PC-3 (cell line): Measurements from ENCODE around the gene FAM120B. TPM values are rescaled to one million over a fixed set of nuclear protein-coding genes. Genes with fewer than 3 reads are reported as not detected.

Source experiments
- ATAC-seq: fragments of 200-7000 bp; cut with Tn5 transposase; 2 replicates; pipeline ENCODE4 v1.9.1; 2020; ENCODE audit warnings: mild to moderate bottlenecking, moderate library complexity
- BruUV-seq: library from RNA; stranded (reverse); fragments of 400-500 nt; replicated peaks from 2 replicates; lab custom pipeline; 2021; lab: Mats Ljungman, UMichigan
- CTCF ChIA-PET: fragments of 300-600 bp; sonication (Branson Sonifier 250); formaldehyde crosslinking; loops from one replicate; lab custom pipeline; 2022; ENCODE audit warnings: antibody characterized with exemption; lab: Charles Lee
- POLR2A ChIA-PET: fragments of 300-600 bp; sonication (Branson Sonifier 250); formaldehyde crosslinking; loops from one replicate; lab custom pipeline; 2022; ENCODE audit warnings: antibody characterized with exemption; ENCODE audit not compliant: unreplicated experiment; lab: Charles Lee
- DNase-seq: peaks from one replicate; pipeline ENCODE4 v3.0.0-alpha.2; 2015
- H2AFZ ChIP-seq: fragments of 300-600 bp; sonication (generic); 2 replicates; pipeline ENCODE4 v1.6.0; 2016; ENCODE audit warnings: antibody characterized with exemption, low read length
- H3F3A ChIP-seq: fragments of 300-600 bp; sonication (generic); one replicate; pipeline ENCODE4 v1.6.0; 2017; ENCODE audit warnings: antibody characterized with exemption, low read length, control low read depth, mild to moderate bottlenecking; ENCODE audit not compliant: unreplicated experiment
- H3K27ac ChIP-seq: fragments of 300-600 bp; sonication (generic); 2 replicates; pipeline ENCODE4 v1.5.1; 2016; ENCODE audit warnings: mild to moderate bottlenecking, low read length
- H3K27me3 ChIP-seq: fragments of 300-600 bp; sonication (generic); 2 replicates; pipeline ENCODE4 v1.6.1; 2016; ENCODE audit warnings: low read length, mixed read lengths
- H3K36me3 ChIP-seq: fragments of 300-600 bp; sonication (generic); 2 replicates; pipeline ENCODE4 v1.6.1; 2016; ENCODE audit warnings: low read depth, mixed run types, low read length, mixed read lengths
- H3K4me1 ChIP-seq: fragments of 300-600 bp; sonication (generic); 2 replicates; pipeline ENCODE4 v1.5.1; 2016; ENCODE audit warnings: low read length; ENCODE audit not compliant: insufficient read depth
- H3K4me2 ChIP-seq: fragments of 300-600 bp; sonication (generic); 2 replicates; pipeline ENCODE4 v1.6.0; 2016; ENCODE audit warnings: low read length
- H3K4me3 ChIP-seq: fragments of 300-600 bp; sonication (generic); 2 replicates; pipeline ENCODE4 v1.5.1; 2016; ENCODE audit warnings: mild to moderate bottlenecking, low read length, mixed read lengths
- H3K79me2 ChIP-seq: fragments of 300-600 bp; sonication (generic); 2 replicates; pipeline ENCODE4 v1.6.1; 2017; ENCODE audit warnings: low read length, mixed read lengths
- H3K9ac ChIP-seq: fragments of 300-600 bp; sonication (generic); 2 replicates; pipeline ENCODE4 v1.6.0; 2016; ENCODE audit warnings: mild to moderate bottlenecking, low read length
- H3K9me2 ChIP-seq: fragments of 300-600 bp; sonication (generic); replicated peaks from 2 replicates; pipeline ENCODE4 v1.6.1; 2016; ENCODE audit warnings: mixed run types, low read length, mixed read lengths
- H3K9me3 ChIP-seq: fragments of 300-600 bp; sonication (generic); 2 replicates; pipeline ENCODE4 v1.6.1; 2016; ENCODE audit warnings: low read length, mixed read lengths
- H4K20me1 ChIP-seq: fragments of 300-600 bp; sonication (generic); 2 replicates; pipeline ENCODE4 v1.6.1; 2016; ENCODE audit warnings: low read length, mixed read lengths
- EZH2 ChIP-seq: fragments of 300-600 bp; sonication (generic); IDR thresholded peaks from one replicate; pipeline ENCODE4 v1.6.1; 2017; ENCODE audit warnings: antibody characterized with exemption, mild to moderate bottlenecking, low read length; ENCODE audit not compliant: unreplicated experiment
- EZH2phosphoT487 ChIP-seq: fragments of 300-600 bp; sonication (generic); IDR thresholded peaks from 2 replicates; pipeline ENCODE4 v1.6.1; 2018; ENCODE audit warnings: mild to moderate bottlenecking, antibody characterized with exemption, low read length, borderline replicate concordance
- intact Hi-C: fragments of 100-400 bp; cut with micrococcal nuclease; formaldehyde crosslinking; loops from 2 replicates; pipeline ENCODE4 v1.9.0; 2023
- total RNA-seq: library from RNA; depleted of rRNA; stranded (reverse); fragments of >200 nt; gene quantifications from 2 replicates; pipeline ENCODE4 v1.2.3, GENCODE V29; 2014
- TF ChIP-seq, protein P1 (sequence below): fragments of 300-600 bp; sonication (generic); conservative IDR thresholded peaks from 2 replicates; pipeline ENCODE4 v1.5.1; 2017; ENCODE audit warnings: antibody characterized with exemption, low read depth, mild to moderate bottlenecking, low read length

Gene FAM120B
- total RNA-seq, 1 experiment from 2014 or later = 8.7 TPM

DNA sequence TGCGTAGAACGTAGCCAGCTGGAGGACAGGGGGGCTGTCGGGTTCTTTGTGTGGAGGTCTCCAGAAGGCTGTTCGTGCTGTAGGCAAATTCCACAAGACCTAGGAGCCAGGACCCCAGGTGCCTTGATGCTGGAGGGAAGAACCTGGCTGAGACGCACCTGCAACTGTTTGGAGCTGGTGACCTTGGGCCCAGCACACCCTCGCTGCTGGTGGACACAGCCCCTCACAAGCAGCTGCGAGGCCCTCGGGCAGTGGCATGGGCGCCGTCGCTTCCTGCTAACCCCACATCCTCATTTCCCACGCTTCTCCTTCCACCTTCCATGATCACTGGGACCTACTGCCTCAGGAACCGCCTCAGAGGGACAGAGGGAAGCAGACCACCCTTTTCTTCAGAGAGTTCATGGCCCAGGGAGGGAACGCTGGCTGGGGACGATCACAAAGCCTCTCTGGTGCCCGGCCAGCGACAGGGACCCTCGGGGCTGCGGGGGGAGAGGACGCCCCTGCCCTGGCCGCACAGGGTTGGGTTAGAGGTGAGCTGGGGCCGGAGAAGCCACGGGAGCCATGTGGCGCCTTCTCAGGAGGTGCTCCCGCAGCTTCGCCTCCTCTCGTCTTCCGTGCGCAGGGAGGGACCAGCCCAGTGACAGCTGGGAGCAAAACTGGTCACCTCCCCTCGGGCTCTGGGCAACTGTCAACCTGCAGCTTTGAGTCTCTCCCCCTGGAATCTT lies 34.1 kb upstream of the FAM120B start:
- Histone ChIP-seq H3K27ac (no peak overlapping the region), H3K9ac (no peak overlapping the region), H3K4me3 (no peak overlapping the region), H3K9me2 (no peaks in the 10 kb centered on the region), H3K36me3 (no peaks in the 10 kb centered on the region), H4K20me1 (no peaks in the 10 kb centered on the region), H3F3A (no peaks in the 10 kb centered on the region), H3K79me2 (no peaks in the 10 kb centered on the region), H2AFZ (no peak overlapping the region), H3K4me1 (no peaks in the 10 kb centered on the region), H3K27me3 (no peaks in the 10 kb centered on the region), H3K9me3 (no peaks in the 10 kb centered on the region), H3K4me2 (no peak overlapping the region)
- TF ChIP-seq, protein P1, sequence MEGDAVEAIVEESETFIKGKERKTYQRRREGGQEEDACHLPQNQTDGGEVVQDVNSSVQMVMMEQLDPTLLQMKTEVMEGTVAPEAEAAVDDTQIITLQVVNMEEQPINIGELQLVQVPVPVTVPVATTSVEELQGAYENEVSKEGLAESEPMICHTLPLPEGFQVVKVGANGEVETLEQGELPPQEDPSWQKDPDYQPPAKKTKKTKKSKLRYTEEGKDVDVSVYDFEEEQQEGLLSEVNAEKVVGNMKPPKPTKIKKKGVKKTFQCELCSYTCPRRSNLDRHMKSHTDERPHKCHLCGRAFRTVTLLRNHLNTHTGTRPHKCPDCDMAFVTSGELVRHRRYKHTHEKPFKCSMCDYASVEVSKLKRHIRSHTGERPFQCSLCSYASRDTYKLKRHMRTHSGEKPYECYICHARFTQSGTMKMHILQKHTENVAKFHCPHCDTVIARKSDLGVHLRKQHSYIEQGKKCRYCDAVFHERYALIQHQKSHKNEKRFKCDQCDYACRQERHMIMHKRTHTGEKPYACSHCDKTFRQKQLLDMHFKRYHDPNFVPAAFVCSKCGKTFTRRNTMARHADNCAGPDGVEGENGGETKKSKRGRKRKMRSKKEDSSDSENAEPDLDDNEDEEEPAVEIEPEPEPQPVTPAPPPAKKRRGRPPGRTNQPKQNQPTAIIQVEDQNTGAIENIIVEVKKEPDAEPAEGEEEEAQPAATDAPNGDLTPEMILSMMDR = no peak
- TF ChIP-seq EZH2 (no peak), EZH2phosphoT487 (no peak)
- BruUV-seq = no TSS peak
- ATAC-seq = no peak
- CTCF ChIA-PET = no interaction called here
- no peak for DNase-seq
- POLR2A ChIA-PET = no interaction called here
- intact Hi-C loops = no loop called here

DNA sequence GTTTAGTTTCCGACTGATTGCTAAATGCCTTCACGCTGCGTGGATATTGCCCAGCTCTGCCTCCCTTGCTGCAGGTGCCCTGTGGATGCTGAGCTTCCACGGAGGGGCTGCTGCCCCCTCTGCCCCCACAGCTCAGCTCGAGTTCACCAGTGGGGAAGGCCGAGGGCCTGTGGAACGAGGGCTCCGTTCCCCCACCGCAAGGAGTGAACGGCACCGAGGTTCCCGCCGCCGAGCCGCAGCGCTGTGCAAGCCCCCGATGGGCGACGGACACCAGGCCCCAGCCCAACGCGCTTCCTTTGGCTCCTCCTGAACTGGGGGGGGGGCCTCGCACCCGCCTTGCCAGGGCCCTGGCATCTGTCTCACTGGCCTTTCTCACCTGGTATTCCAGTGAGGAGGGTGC lies 33.4 kb upstream of the FAM120B start:
- Histone ChIP-seq H3F3A (no peaks in the 10 kb centered on the region), H3K9me2 (no peaks in the 10 kb centered on the region), H3K36me3 (no peaks in the 10 kb centered on the region), H2AFZ (no peak overlapping the region), H3K27ac (no peak overlapping the region), H3K4me2 (no peak overlapping the region), H3K79me2 (no peaks in the 10 kb centered on the region), H3K4me3 (no peak overlapping the region), H3K9ac (no peak overlapping the region), H3K4me1 (no peaks in the 10 kb centered on the region), H4K20me1 (no peaks in the 10 kb centered on the region), H3K27me3 (no peaks in the 10 kb centered on the region), H3K9me3 (no peaks in the 10 kb centered on the region)
- ATAC-seq = no peak
- no TSS peak for BruUV-seq
- POLR2A ChIA-PET = no interaction called here
- DNase-seq = no peak
- CTCF ChIA-PET = no interaction called here
- TF ChIP-seq EZH2phosphoT487 (no peak), EZH2 (no peak)
- TF ChIP-seq, protein P1 = no peak
- intact Hi-C loops = no loop called here

DNA sequence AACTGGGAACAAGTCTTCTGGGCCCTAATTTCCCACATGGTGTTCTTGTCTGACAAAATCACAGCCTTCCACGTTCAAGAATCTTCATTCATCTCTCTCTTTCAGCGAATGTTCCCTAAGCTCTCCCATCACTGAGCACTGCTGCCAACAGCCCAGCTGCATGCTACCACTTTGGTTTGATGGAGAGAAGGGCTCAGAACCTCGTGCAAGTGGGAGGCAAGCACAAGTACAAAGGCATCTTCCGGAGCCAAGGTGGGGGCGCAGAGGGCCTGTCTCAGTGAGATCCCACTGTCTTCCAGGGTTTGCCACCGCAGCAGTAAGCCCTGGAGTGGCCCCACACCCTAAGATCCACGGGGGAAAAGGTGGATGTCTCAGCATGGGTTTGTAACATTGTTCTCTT lies 32.9 kb upstream of the FAM120B start:
- H3K36me3 ChIP-seq = no peaks in the 10 kb centered on the region
- H3K27me3 ChIP-seq = no peaks in the 10 kb centered on the region
- no peaks in the 10 kb centered on the region for H4K20me1 ChIP-seq
- H2AFZ ChIP-seq = no peak overlapping the region
- no peak overlapping the region for H3K9ac ChIP-seq
- ATAC-seq = no peak
- H3K4me3 ChIP-seq = no peak overlapping the region
- POLR2A ChIA-PET = no interaction called here
- no TSS peak for BruUV-seq
- H3K27ac ChIP-seq = no peak overlapping the region
- no peak overlapping the region for H3K4me2 ChIP-seq
- TF ChIP-seq EZH2 = no peak
- no peaks in the 10 kb centered on the region for H3K9me2 ChIP-seq
- H3K79me2 ChIP-seq = no peaks in the 10 kb centered on the region
- H3F3A ChIP-seq = no peaks in the 10 kb centered on the region
- H3K9me3 ChIP-seq = no peaks in the 10 kb centered on the region
- H3K4me1 ChIP-seq = no peaks in the 10 kb centered on the region
- CTCF ChIA-PET = no interaction called here
- intact Hi-C loops = no loop called here
- DNase-seq = no peak
